ENCODE data around the gene WWP2.
"Not testable (repeated sequence)": the region's sequence is repeated elsewhere in the genome, so short reads cannot be mapped to it uniquely, and the experiment has no call there.

Gene WWP2

DNA sequence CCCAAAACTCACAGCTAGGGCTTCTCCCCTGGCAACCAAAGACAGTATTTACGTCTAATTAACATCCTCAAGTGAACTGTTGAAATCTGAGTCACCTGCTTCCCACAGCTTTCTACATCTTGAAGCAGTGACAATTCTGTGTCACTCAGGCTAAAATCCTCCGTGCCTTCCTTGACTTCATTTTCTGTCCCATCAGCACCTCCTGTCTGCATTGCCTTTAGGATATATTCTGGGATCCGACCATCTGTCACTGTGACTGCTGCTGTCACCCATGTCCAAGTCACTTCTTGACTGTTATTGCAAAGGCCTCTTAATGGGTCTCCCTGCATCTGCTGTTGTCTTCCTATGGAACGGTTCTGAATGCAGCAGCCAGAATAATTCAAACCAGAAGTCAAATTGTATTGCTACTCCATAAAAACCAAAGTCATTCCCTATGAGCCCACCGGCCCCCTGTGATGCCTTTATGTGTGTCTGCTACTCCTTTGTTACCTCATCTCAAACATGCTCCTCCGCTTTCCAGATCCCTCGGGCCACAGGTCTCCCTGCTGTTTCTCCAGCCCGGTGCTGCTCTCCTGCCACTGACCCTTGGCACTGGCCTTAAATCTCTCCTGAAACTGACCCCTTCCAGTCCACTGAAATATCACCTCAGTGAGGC lies 56.9 kb downstream of the WWP2 start:
- no peak for DNase-seq (ENCODE audit: low read depth, low spot score)
- no peak overlapping the region for H3K4me3 ChIP-seq (ENCODE audit: low read length)
- H3K36me3 ChIP-seq (ENCODE audit: control insufficient read depth, insufficient read depth, low read length), result no peaks in the 10 kb centered on the region
- H3K4me1 ChIP-seq (ENCODE audit: control insufficient read depth, insufficient read depth, low read length), result peaks cover 2% of the 10 kb centered on the region; the same call in 1 of the 2 replicates
- H3K27me3 ChIP-seq (ENCODE audit: control insufficient read depth, insufficient read depth, low read length), result no peaks in the 10 kb centered on the region
- no peaks in the 10 kb centered on the region; the same call in 1 of the 2 replicates for H3K9me3 ChIP-seq (ENCODE audit: control insufficient read depth, insufficient read depth, low read length)
- no CpG with 5 or more reads among the region's 8 CpGs for WGBS (ENCODE audit: insufficient coverage, insufficient read length)
- no peak overlapping the region for H3K27ac ChIP-seq (ENCODE audit: low read length)

- Histone ChIP-seq H3K27ac (ENCODE audit: low read length) (no peak overlapping the region), H3K36me3 (ENCODE audit: control insufficient read depth, insufficient read depth, low read length) (no peaks in the 10 kb centered on the region), H3K4me1 (ENCODE audit: control insufficient read depth, insufficient read depth, low read length) (peaks cover 2% of the 10 kb centered on the region; the same call in 1 of the 2 replicates), H3K27me3 (ENCODE audit: control insufficient read depth, insufficient read depth, low read length) (no peaks in the 10 kb centered on the region), H3K4me3 (ENCODE audit: low read length) (no peak overlapping the region), H3K9me3 (ENCODE audit: control insufficient read depth, insufficient read depth, low read length) (no peaks in the 10 kb centered on the region; the same call in 1 of the 2 replicates)
- DNase-seq (ENCODE audit: low read depth, low spot score), result no peak
- WGBS (ENCODE audit: insufficient coverage, insufficient read length), result no CpG with 5 or more reads among the region's 15 CpGs
These were observed 58.9 kb downstream of the WWP2 start for GRCh38 chr16:69820926-69821541.

GRCh38 chr16:69821844-69822173 lies 59.7 kb downstream of the WWP2 start:
- Histone ChIP-seq H3K4me1 (ENCODE audit: control insufficient read depth, insufficient read depth, low read length) (peaks cover 2% of the 10 kb centered on the region; the same call in 1 of the 2 replicates), H3K36me3 (ENCODE audit: control insufficient read depth, insufficient read depth, low read length) (no peaks in the 10 kb centered on the region), H3K27me3 (ENCODE audit: control insufficient read depth, insufficient read depth, low read length) (no peaks in the 10 kb centered on the region), H3K4me3 (ENCODE audit: low read length) (no peak overlapping the region), H3K27ac (ENCODE audit: low read length) (no peak overlapping the region), H3K9me3 (ENCODE audit: control insufficient read depth, insufficient read depth, low read length) (no peaks in the 10 kb centered on the region; the same call in 1 of the 2 replicates)
- DNase-seq (ENCODE audit: low read depth, low spot score), result no peak
- WGBS (ENCODE audit: insufficient coverage, insufficient read length), result no CpG with 5 or more reads among the region's 6 CpGs

DNA sequence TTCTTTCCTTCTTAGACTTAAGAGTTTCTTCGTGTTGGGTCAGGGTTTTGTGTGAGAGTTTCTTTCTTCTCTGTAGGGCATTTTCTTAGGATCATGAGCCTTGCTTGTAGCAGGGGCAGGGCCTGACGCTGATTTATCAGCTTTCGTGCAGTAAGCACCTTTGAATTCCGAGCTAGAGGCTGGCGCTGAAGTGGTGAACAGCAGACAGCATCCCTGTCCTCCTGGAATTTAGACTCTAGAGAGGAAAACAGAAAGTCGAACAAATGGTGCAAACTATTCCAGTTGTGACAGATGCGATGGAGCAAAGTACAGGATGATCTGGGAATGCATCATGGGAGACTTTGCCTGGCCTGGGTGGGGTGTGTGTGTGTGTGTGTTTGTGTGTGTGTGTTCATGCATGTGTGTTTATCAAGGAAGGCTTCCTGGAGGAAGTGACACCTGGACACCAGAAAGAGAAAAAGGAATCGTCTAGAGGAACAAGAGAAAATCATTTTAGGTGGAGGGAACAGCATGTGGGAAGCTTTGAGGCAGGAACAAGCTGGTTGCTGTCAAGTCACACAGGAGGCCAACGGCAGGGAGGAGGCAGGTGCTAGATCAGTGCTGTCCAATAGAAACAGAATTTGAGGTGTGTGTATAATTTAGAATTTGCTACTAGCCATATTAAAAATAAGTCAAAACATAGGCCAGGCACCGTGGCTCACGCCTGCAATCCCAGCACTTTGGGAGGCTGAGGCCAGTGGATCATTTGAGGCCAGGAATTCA lies 60.2 kb downstream of the WWP2 start:
- no peak overlapping the region for H3K27ac ChIP-seq (ENCODE audit: low read length)
- H3K36me3 ChIP-seq (ENCODE audit: control insufficient read depth, insufficient read depth, low read length), result no peaks in the 10 kb centered on the region

DNA sequence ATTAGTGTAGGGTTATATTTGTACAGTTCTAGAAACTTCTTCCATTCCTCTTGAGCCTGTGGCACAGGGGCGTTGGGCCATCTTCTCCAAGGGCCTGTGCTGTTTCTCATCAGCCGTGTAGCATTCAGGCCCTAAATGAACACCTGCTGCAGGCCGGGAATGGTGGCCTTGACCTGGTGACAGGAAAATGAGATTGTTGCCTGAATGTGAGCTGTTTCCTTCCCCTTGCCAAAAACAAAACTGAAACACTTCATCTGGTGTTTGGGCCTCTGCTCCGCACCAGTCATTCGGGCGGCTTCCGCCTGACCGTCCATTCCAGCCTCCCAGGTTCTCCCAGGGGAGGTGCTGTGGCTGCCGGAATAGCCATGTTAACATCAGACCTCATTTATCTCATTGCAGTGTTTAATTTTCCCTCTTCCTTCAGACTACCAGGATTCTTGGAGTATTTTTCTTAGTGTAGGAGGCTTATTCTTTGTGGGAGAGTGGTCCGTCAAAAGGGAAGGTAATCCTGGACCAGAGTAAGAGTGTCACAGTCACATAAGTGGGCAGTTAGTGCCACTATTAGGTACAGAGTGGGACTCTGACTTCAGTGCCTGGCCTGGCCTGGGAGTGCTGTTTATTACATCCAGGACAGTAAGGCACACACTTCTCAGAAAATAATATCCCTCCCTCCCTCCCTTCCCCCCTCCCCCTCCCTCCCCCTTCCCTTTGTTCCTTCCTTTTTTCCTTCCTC lies 61.9 kb downstream of the WWP2 start:
- H3K27me3 ChIP-seq (ENCODE audit: control insufficient read depth, insufficient read depth, low read length), result no peaks in the 10 kb centered on the region
- WGBS (ENCODE audit: insufficient coverage, insufficient read length), result no CpG with 5 or more reads among the region's 10 CpGs
- H3K36me3 ChIP-seq (ENCODE audit: control insufficient read depth, insufficient read depth, low read length), result no peaks in the 10 kb centered on the region
- no peak for DNase-seq (ENCODE audit: low read depth, low spot score)
- H3K4me1 ChIP-seq (ENCODE audit: control insufficient read depth, insufficient read depth, low read length), result no peaks in the 10 kb centered on the region
- H3K27ac ChIP-seq (ENCODE audit: low read length), result no peak overlapping the region
- no peaks in the 10 kb centered on the region for H3K9me3 ChIP-seq (ENCODE audit: control insufficient read depth, insufficient read depth, low read length)
- no peak overlapping the region for H3K4me3 ChIP-seq (ENCODE audit: low read length)

More for the DNA sequence above, 60.2 kb downstream of the WWP2 start:
- peaks cover 2% of the 10 kb centered on the region; the same call in 1 of the 2 replicates for H3K4me1 ChIP-seq (ENCODE audit: control insufficient read depth, insufficient read depth, low read length)
- no CpG with 5 or more reads among the region's 11 CpGs for WGBS (ENCODE audit: insufficient coverage, insufficient read length)
- H3K9me3 ChIP-seq (ENCODE audit: control insufficient read depth, insufficient read depth, low read length), result no peaks in the 10 kb centered on the region; the same call in 1 of the 2 replicates
- DNase-seq (ENCODE audit: low read depth, low spot score), result no peak
- no peaks in the 10 kb centered on the region for H3K27me3 ChIP-seq (ENCODE audit: control insufficient read depth, insufficient read depth, low read length)
- H3K4me3 ChIP-seq (ENCODE audit: low read length), result no peak overlapping the region

DNA sequence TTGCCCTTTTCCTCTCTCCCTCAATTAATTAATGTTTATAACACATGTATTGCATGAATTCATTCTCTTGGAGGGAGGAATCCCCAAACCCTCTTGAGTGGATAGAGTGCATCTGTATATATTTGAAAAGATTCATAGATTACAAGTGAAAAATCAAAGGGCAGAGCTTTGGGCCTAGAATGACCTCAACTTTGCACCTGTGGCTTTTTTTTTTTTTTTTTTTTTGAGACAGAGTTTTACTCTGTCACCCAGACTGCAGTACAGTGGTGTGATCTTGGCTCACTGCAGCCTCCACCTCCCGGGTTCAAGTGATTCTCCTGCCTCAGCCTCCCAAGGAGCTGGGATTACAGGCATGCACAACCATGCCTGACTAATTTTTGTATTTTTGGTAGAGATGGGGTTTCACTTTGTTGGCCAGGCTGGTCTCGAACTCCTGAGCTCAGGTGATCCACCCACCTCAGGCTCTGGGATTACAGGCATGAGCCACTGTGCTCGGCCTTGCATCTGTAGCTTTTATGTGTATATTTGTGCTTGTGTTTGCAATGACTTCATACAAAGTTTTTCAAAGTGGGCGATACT lies 62.5 kb downstream of the WWP2 start:
- not testable (repeated sequence) for H3K36me3 ChIP-seq (ENCODE audit: control insufficient read depth, insufficient read depth, low read length); H3K9me3 ChIP-seq (ENCODE audit: control insufficient read depth, insufficient read depth, low read length); DNase-seq (ENCODE audit: low read depth, low spot score); H3K4me3 ChIP-seq (ENCODE audit: low read length); H3K27ac ChIP-seq (ENCODE audit: low read length); H3K27me3 ChIP-seq (ENCODE audit: control insufficient read depth, insufficient read depth, low read length); H3K4me1 ChIP-seq (ENCODE audit: control insufficient read depth, insufficient read depth, low read length)
- WGBS (ENCODE audit: insufficient coverage, insufficient read length), result no CpG with 5 or more reads among the region's 4 CpGs

GRCh38 chr16:69827524-69827923 lies 65.4 kb downstream of the WWP2 start:
- no peak for DNase-seq (ENCODE audit: low read depth, low spot score)
- Histone ChIP-seq H3K4me1 (ENCODE audit: control insufficient read depth, insufficient read depth, low read length) (no peaks in the 10 kb centered on the region), H3K27me3 (ENCODE audit: control insufficient read depth, insufficient read depth, low read length) (no peaks in the 10 kb centered on the region), H3K36me3 (ENCODE audit: control insufficient read depth, insufficient read depth, low read length) (no peaks in the 10 kb centered on the region), H3K4me3 (ENCODE audit: low read length) (no peak overlapping the region), H3K9me3 (ENCODE audit: control insufficient read depth, insufficient read depth, low read length) (no peaks in the 10 kb centered on the region), H3K27ac (ENCODE audit: low read length) (no peak overlapping the region)
- no CpG with 5 or more reads among the region's 5 CpGs for WGBS (ENCODE audit: insufficient coverage, insufficient read length)

DNA sequence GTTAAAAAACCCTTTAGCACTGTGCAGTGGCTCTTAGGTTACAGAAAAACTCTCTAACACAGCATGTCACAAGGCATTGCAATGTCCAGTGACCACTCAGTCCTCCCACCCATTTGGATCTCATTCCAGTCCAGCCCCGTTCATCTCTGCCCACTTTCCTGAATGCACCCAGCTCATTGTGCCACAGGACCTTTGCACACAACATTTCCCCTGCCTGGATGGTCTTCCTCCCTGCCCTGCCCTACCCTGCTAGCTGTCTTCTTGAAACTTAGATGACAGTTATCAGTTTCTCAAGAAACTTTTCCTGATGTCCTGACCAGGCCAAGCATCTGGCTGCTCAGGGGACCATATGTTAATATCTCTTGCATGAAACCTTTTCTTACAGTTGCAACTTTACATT lies 67.2 kb downstream of the WWP2 start:
- Histone ChIP-seq H3K9me3 (ENCODE audit: control insufficient read depth, insufficient read depth, low read length) (no peaks in the 10 kb centered on the region), H3K36me3 (ENCODE audit: control insufficient read depth, insufficient read depth, low read length) (no peaks in the 10 kb centered on the region), H3K27ac (ENCODE audit: low read length) (no peak overlapping the region), H3K4me3 (ENCODE audit: low read length) (no peak overlapping the region), H3K27me3 (ENCODE audit: control insufficient read depth, insufficient read depth, low read length) (no peaks in the 10 kb centered on the region), H3K4me1 (ENCODE audit: control insufficient read depth, insufficient read depth, low read length) (no peaks in the 10 kb centered on the region)
- no peak for DNase-seq (ENCODE audit: low read depth, low spot score)
- no CpG with 5 or more reads among the region's 1 CpG for WGBS (ENCODE audit: insufficient coverage, insufficient read length)

- H3K9me3 ChIP-seq (ENCODE audit: control insufficient read depth, insufficient read depth, low read length), result no peaks in the 10 kb centered on the region
- H3K36me3 ChIP-seq (ENCODE audit: control insufficient read depth, insufficient read depth, low read length), result no peaks in the 10 kb centered on the region
- no peak for DNase-seq (ENCODE audit: low read depth, low spot score)
- no peaks in the 10 kb centered on the region for H3K27me3 ChIP-seq (ENCODE audit: control insufficient read depth, insufficient read depth, low read length)
- H3K4me1 ChIP-seq (ENCODE audit: control insufficient read depth, insufficient read depth, low read length), result no peaks in the 10 kb centered on the region
- no peak overlapping the region for H3K27ac ChIP-seq (ENCODE audit: low read length)
- no peak overlapping the region for H3K4me3 ChIP-seq (ENCODE audit: low read length)
- no CpG with 5 or more reads among the region's 5 CpGs for WGBS (ENCODE audit: insufficient coverage, insufficient read length)
These were observed 68.0 kb downstream of the WWP2 start for GRCh38 chr16:69830146-69830533.
